Measurements from ENCODE around the gene NCBP3.

DNA sequence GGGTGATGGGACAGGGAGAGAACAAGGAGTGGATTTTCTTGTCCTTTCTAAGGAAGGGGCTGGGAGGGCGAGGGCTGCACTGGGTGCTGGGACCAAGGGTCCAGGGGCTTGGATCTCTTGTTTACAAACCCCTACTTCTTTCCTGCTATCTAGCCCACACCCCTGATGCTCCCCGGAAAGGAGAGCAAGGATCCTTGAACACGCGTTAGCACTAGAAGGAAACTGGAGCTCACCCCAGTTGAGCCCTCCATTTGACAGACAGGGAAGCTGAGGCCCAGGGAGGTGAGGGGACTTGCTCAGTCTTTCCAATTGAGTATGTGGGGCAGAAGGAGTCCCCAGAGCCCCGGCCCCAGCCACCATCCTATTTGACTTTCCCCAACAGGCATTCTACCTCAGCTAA is 40.5 kb downstream of the NCBP3 start:
- no peak for TF ChIP-seq GATA2 (IDR thresholded peaks at IDR 0.05; ENCODE audit: low read depth, low read length)
- no peak for TF ChIP-seq GATA3 (IDR thresholded peaks at IDR 0.05; ENCODE audit: low read depth, low read length)
